ENCODE data around the gene OSCAR.
"Not testable (repeated sequence)": the region's sequence is repeated elsewhere in the genome, so short reads cannot be mapped to it uniquely, and the experiment has no call there.

The OSCAR gene

GRCh38 chr19:54124393-54124792 lies 23.8 kb upstream of the OSCAR start:
- no peak for DNase-seq

- no peak for DNase-seq
Observed at GRCh38 chr19:54123682-54124081, 23.1 kb upstream of the OSCAR start.

- DNase-seq = no peak
Observed at GRCh38 chr19:54121259-54121658, 20.7 kb upstream of the OSCAR start.

GRCh38 chr19:54115109-54116063 lies 14.8 kb upstream of the OSCAR start, which contains the start of the genes PRPF31 and TFPT:
Gene PRPF31, plus strand, starts transcription at chr19:54115754. Its CDS starts 2,525 bp downstream, at chr19:54118279.
Gene TFPT, minus strand, starts transcription at chr19:54115657. Its CDS starts 388 bp downstream, at chr19:54115269.
- DNase-seq = peak; percentile 72

GRCh38 chr19:54114340-54115108 lies 13.9 kb upstream of the OSCAR start:
- DNase-seq = peak; percentile 10

- no peak for DNase-seq
Observed at GRCh38 chr19:54109651-54110050, 9.0 kb upstream of the OSCAR start.

GRCh38 chr19:54108496-54108895 lies 7.9 kb upstream of the OSCAR start:
- no peak for DNase-seq

GRCh38 chr19:54107876-54108490 lies 7.4 kb upstream of the OSCAR start:
- DNase-seq = no peak

GRCh38 chr19:54106716-54107115 lies 6.1 kb upstream of the OSCAR start:
- no peak for DNase-seq

GRCh38 chr19:54105796-54106195 lies 5.2 kb upstream of the OSCAR start:
- no peak for DNase-seq

- no peak for DNase-seq
Observed at GRCh38 chr19:54104998-54105715, 4.6 kb upstream of the OSCAR start.

- peak; percentile 71 for DNase-seq
Observed at GRCh38 chr19:54102421-54103169, 2.0 kb upstream of the OSCAR start, which contains the start of gene NDUFA3. Gene NDUFA3, plus strand, starts transcription at chr19:54102855. Its CDS starts 24 bp downstream, at chr19:54102879.

GRCh38 chr19:54099903-54100255 lies 724 bp downstream of the OSCAR start:
- DNase-seq = not testable (repeated sequence)

GRCh38 chr19:54099190-54099902 lies 1.3 kb downstream of the OSCAR start:
- no peak for DNase-seq

- DNase-seq = no peak
Observed at GRCh38 chr19:54096617-54097106, 3.9 kb downstream of the OSCAR start.

GRCh38 chr19:54095859-54096616 lies 4.6 kb downstream of the OSCAR start:
- DNase-seq = not testable (repeated sequence)

GRCh38 chr19:54095136-54095858 lies 5.3 kb downstream of the OSCAR start:
- no peak for DNase-seq

GRCh38 chr19:54094426-54095000 lies 6.1 kb downstream of the OSCAR start:
- no peak for DNase-seq

GRCh38 chr19:54084410-54084809 lies 16.2 kb downstream of the OSCAR start:
- no peak for DNase-seq
